GM19463 (cell line): ENCODE results near the gene PLXDC2.

ENCODE experiments used
- ATAC-seq: cut with Tn5 transposase; IDR thresholded peaks from one replicate; pipeline ENCODE4 v1.9.1; 2021; ENCODE audit warnings: mild to moderate bottlenecking, moderate library complexity; ENCODE audit not compliant: unreplicated experiment

The PLXDC2 gene

GRCh38 chr10:19933772-19934171, 117.5 kb downstream of the PLXDC2 start:
- no peak for ATAC-seq

GRCh38 chr10:19935176-19935575, 118.9 kb downstream of the PLXDC2 start:
- no peak for ATAC-seq

DNA sequence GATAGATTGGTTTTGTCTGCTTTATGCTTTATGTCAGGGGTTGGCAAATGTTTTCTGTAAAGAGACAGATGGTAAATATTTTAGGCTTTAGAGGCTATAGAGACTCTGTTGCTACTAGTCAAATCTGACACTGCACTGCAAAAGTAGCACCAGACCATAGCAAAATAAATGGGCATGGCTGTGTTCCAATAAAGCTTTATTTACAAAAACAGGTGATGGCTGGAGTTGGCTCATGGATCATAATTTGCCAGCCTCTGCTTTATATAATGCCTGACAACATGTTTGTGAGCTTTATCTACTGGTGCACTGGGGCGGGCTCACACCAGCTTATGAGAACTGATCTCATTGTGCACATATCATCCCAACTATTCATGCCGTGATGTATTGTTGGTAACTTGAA, 120.1 kb downstream of the PLXDC2 start:
- ATAC-seq: no peak

GRCh38 chr10:19937989-19938388, 121.8 kb downstream of the PLXDC2 start:
- ATAC-seq: no peak

DNA sequence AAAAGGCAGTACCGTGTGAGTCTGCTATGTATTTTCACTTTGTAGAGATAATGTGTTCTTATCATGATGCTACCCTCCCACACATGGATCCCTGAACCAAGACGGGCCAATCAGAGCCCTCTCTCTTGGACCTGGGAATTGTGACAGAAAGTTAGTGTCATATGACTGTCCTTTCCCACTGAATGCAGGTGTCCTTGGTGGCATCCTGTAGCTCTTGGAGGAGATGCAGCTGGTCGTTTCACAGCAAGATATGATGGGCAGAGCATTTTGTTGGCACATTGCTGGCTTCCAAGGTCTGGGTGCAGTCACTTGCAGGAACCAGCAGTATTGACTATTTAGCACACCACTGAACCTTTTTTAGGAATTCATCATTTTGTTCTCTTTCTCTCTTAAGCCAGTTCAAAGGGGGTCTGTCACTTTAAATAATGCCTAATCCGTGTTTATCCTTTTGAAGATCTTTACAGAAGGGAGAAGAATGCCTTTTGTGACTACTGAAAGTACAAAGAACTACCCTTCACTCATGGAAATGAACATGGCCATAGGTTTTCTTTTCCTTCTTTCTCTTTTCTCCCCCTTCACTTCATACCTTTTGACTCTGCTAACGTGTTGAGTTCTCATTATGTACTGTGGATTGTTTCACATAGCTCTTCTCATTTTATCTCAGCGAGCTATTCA, 125.1 kb downstream of the PLXDC2 start:
- ATAC-seq: no peak

DNA sequence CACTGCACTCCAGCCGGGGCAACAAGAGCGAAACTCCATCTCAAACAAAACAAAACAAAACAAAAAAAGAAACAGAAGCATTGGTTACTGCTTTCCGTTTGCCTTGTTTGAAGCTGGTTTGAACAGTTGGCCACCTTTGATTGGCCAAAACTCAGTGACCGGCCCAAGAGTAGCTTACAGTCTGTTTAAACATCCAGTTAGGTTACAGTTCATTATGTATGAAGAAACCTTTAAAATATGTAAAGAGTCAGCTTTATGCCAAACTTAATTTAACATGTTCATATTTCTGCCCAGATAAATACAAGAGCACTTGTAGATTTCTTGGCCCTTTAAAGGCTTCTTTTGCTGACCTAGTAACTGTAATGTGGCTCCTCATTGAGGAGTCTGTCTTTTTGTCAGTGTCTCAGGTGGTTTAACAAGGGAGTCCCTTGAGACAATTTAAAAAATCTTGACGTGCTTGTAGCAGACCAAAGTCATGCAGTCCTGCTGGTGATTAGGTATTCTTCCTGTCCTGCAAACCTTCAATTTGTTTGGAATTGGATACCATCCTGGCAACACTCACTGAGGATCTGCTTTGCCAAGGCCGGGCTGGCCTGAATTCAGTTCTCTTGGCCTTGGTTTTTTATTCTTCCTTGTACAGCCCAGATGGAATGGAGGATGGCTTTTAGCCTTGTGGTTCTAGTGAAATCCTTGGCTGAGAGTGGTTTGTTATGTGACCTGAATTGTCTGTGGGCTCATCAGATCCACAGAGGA, 128.9 kb downstream of the PLXDC2 start:
- ATAC-seq: no peak

- no peak for ATAC-seq
These were observed 130.0 kb downstream of the PLXDC2 start for GRCh38 chr10:19946245-19946644.

DNA sequence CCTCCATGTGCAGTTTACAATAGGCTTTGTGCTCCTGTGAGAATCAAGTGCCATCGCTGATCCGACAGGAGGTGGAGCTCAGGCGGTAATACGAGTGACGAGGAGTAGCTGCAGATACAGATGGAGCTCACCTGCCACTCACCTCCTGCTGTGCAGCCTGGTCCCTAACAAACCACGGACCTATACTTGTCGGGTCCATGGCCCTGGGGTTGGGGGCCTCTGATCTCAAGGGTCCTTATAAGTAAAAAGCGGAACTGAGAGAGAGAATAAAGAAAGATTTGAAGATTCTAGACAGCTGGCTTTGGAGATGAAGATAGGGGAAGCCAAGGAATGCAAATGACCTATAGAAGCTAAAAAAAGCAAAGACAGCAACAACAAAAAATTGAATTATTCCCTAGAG, 130.6 kb downstream of the PLXDC2 start:
- no peak for ATAC-seq

DNA sequence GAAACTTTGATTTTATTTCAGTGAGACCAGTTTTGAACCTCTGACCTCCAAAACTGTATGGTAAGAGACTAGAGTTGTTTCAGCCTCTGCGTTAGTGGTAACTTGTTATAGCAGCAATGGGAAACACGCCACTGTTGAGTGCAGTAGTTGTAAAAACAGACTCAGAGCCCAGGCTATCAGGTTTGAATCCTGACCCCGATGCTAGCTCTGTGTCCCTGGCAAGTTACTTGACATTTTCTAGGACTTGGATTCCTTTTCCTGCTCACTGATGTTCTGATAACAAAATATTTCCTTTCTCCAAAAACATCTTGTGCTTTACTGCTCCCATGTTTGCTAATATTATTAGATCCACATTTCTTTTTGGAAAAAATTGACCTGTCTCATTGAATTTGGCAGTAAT, 131.0 kb downstream of the PLXDC2 start:
- no peak for ATAC-seq

DNA sequence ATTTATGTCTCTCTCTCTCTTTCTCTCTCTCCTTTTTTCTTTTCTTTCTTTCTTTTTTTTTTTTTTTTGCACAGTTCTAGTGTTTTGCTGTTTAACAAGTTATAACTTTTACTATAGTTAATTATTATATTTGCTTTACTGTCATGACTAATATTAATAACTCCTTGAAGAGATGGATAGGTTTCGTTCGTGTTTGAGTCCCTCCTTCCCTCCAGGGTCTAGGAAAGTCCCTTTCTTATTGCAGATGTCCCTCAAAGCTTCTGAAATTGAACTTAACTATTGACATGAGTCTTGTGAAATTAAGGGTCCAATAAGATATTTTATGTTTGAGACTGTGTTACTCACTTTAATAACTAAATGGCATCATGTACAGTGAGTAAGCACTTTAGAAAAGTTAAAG, 131.4 kb downstream of the PLXDC2 start:
- peak; percentile 74 for ATAC-seq

GRCh38 chr10:19952224-19953010, 136.2 kb downstream of the PLXDC2 start:
- ATAC-seq: no peak

GRCh38 chr10:19954601-19955000, 138.4 kb downstream of the PLXDC2 start:
- ATAC-seq: no peak

GRCh38 chr10:19956516-19957032, 140.3 kb downstream of the PLXDC2 start:
- no peak for ATAC-seq

DNA sequence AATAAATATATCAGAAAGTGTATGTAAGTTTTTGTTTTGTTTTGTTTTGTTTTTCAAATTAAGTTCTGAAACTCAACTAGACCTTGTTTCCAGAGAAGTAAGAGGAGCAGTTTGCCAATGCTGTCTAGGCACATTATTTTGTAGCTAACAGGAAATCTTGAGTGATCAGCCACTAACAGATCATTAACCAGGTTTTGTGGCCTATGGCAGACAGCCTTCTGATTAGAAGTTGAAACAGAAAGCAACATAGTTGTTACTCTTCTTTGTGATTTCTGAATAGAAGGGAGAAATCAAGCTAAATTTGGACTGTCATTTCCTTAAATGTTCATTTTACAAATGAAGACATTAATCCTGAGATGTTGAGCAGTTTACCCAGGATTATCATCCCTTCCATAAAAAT, 142.6 kb downstream of the PLXDC2 start:
- ATAC-seq: peak; percentile 97

DNA sequence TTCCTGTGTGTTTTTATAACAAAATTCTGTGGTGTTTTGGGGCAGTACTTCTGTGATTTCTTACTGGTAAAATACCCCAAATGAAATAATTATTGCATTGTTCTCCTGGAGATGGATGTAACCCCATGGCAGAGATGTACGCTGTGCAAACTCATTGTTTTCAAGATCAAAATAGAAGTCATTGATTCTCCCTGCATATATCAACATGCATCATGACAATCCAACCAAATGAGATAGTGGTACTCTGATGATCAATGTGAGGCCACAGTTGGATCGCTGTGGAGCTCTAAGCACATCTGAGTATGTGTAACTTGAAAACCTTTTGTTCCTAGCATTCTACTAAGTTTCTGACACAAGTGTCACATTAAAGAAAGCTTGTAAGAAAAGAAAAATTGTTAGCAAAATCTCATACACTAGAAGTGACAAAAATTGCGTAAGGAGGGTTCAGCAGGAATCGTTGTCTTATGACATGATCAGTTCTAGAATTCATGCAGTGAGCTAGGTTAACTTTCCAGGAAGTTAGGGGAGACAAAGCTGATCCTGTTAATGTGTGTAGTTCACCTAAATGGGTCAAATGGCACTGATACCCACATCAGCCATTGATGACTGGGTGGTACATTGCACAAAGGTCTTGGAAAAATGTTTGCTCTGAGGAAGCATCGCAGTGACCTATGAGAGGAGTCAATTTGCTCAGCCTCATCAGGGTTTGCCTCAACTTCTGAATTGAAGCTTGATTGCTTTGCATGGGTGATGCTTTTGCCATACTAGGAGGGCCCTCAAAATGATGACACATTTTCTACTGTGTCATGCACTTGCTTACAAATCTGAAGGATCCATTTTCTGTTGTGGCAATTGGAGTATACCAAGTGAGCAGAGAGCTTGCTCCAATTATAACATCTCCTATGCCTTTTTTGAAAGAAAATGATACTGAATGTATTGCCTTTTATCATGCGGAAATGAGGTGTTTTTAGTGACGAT, 145.1 kb downstream of the PLXDC2 start:
- ATAC-seq: no peak

- ATAC-seq: no peak
These were observed 148.4 kb downstream of the PLXDC2 start for GRCh38 chr10:19964625-19965024.

- no peak for ATAC-seq
These were observed 150.5 kb downstream of the PLXDC2 start for GRCh38 chr10:19966751-19967150.

- ATAC-seq: no peak
These were observed 151.7 kb downstream of the PLXDC2 start for GRCh38 chr10:19967981-19968380.

GRCh38 chr10:19968745-19969144, 152.5 kb downstream of the PLXDC2 start:
- ATAC-seq: no peak

- ATAC-seq: no peak
These were observed 154.0 kb downstream of the PLXDC2 start for GRCh38 chr10:19970256-19970655.
